Stimulated activated naive CD8-positive, alpha-beta T cell treated with anti-CD3 and anti-CD28 coated beads, Interleukin-15, amount 100 ng/mL, for 72 hours (primary cell): ENCODE data around the gene MCAM.

Experiments used
- ATAC-seq: fragments of 150-1000 bp; cut with Tn5 transposase; 2 replicates; pipeline ENCODE4 v1.10.0; 2021; ENCODE audit warnings: mild to moderate bottlenecking, moderate library complexity
- DNase-seq, 2 donors: peaks; one replicate each; pipeline ENCODE4 v3.0.0; 2021 to 2022
- H3K27ac Mint-ChIP-seq, 2 donors: one replicate each; pipeline ENCODE4 v1.8.0; 2022; ENCODE audit warnings: mild to moderate bottlenecking in 2 of 2, mixed read lengths in 2 of 2, moderate library complexity in 2 of 2
- H3K27me3 Mint-ChIP-seq: one replicate; pipeline ENCODE4 v1.8.0; 2022; ENCODE audit warnings: mixed read lengths
- H3K4me1 Mint-ChIP-seq: one replicate; pipeline ENCODE4 v1.8.0; 2022; ENCODE audit warnings: mild to moderate bottlenecking, mixed read lengths
- H3K4me3 Mint-ChIP-seq, 2 donors: one replicate each; pipeline ENCODE4 v1.8.0; 2022; ENCODE audit warnings: mild to moderate bottlenecking in 2 of 2, mixed read lengths in 2 of 2, moderate library complexity in 1 of 2
- H3K9me3 Mint-ChIP-seq, 2 donors: one replicate each; pipeline ENCODE4 v1.8.0; 2022; ENCODE audit warnings: mixed read lengths in 2 of 2

Gene MCAM

DNA sequence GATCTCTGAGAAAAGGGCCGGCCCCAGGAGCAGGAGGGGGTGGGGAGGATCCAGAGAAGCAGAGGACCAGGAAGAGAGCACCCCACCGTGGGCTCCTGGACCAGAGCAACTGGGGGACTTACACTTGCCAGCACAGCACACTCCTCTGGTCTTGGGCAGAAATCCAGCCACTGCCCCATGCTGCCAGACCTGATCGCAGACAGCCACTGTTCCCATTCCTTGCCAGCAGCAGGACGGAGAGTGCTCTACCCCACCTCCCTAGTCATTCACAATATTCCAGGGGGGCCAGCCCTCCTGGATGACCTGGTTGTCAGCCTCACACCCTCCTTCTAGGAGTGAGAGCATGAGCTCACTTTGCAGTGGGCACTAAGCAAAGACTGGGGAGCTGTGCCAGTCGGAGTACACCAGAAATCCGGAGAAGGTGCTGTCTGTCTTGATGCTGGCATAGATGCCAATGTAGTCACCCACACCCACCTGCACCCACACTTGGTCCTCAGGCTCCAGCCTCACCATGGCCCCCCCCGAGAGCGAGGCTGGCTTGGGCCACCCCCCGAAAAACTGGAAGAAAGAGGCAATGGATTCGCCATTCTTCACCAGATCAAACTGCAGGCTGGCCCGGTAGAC lies 22.1 kb upstream of the MCAM start:
- no peaks in the 10 kb centered on the region for H3K9me3 Mint-ChIP-seq
- H3K27ac Mint-ChIP-seq, result no peak overlapping the region
- ATAC-seq (no peak), DNase-seq (no peak)
- peak overlapping the region; percentile 20 to 66 for H3K4me3 Mint-ChIP-seq
- peaks cover 61% of the 10 kb centered on the region for H3K4me1 Mint-ChIP-seq
- peaks cover 53% of the 10 kb centered on the region for H3K27me3 Mint-ChIP-seq

DNA sequence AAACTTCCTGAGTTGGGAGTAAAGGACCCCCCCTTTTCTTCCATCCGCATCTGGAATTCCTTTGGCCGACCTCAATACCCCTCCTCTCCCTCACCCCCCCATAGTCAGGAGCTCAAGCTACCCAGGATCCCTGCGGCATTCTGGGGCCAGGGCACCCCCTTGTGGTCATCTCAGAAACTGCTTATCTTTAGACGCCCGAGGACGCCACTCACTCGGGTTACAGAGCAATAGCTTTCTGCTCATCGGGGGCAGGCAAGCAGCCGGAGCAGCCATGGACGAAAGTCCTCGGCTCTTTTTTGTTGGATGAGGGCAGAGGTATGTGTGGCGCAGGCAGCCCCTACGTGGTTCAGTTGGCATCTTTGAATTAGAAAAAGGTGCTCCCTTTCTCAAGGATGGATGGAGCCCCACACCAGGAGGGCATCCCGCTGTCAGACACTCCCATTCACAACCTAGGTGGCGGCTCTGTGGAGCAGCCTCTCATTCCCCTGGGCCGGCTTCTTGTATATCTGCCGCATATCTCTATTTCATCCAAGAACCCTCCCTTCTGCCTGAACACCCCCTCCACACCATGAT lies 21.5 kb upstream of the MCAM start:
- Mint-ChIP-seq H3K27ac (no peak overlapping the region), H3K4me3 (peak overlapping the region in 1 of 2 donors; percentile 61), H3K4me1 (peaks cover 66% of the 10 kb centered on the region), H3K9me3 (no peaks in the 10 kb centered on the region), H3K27me3 (peaks cover 47% of the 10 kb centered on the region)
- ATAC-seq (peak; percentile 42), DNase-seq (peak; percentile 72)

DNA sequence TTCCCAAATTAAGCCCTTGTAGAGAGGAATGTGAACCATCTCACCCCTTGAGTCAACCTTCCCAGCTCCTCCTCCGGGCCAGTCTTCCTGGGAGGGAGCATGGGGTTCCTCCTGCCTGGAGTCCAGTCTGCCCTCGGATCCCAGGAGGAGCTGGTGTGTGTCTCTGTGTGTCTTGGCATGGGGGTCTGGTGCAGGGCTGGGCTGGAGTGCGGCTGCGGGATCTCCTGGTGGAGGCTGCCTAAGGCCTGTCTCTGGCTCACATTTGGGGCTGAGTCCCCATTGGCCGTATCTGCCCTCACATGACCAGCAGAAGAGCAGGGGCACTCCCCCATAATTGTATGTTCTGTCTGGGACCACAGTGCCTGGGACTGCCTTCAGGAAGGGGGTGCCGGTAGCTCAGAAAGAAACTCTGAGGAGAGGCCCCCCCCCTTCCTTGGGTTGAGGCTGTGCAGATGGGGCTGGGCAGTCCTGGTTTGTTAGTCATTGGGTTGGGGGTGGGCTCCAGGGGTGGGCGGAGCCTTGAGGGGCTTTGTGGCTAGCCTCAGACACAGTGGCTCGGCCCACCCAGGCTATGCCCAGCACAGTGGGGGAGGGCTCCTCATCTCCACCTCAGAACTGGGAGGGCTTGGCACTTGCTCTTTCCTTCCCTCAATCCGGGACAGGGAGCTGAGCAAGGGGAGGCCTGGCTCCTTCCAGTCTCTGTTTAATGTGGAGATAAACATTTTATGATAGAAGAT lies 20.8 kb upstream of the MCAM start:
- H3K27ac Mint-ChIP-seq, result no peak overlapping the region
- ATAC-seq, result no peak
- H3K4me3 Mint-ChIP-seq, result no peak overlapping the region
- H3K9me3 Mint-ChIP-seq, result no peaks in the 10 kb centered on the region
- peaks cover 73% of the 10 kb centered on the region for H3K4me1 Mint-ChIP-seq
- H3K27me3 Mint-ChIP-seq, result peaks cover 40% of the 10 kb centered on the region
- DNase-seq, result no peak

DNA sequence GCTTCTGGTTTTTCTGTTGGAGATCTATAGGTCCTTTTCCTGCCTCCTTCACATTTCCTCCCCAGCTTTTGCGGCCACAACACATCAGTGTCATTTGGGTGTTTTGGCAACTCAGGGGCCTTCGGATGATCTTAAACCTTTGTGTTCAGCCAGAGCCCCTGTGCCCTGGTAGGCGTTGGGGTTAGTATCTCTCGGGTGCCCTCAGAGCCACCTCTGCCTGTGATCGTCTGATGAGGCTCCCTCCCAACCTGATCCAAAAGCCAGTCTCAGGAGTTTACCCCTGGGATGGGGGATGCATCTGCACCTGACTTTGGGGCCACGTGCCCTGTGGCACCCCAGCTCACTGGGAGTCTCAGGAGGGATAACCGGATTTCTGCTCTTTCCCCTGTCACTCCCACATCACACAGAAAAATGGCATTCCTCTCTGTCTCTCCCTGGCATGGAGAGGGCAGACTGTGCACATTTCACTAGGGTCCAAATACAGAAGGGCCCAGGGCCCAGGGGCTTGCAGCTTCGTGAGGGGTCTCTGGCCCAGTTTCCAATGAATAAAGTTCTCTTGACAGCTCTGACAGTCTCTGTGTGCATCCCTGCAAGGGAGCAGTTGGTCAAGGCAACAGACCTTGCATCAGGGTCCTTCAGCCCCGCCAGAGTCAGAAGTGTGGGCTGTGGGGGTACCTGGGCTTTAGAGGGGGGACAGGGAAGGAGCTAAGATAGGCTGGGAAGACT lies 20.0 kb upstream of the MCAM start:
- Mint-ChIP-seq H3K4me3 (peak overlapping the region in 1 of 2 donors; percentile 57), H3K27ac (peak overlapping the region in 1 of 2 donors; percentile 19), H3K27me3 (peaks cover 32% of the 10 kb centered on the region), H3K9me3 (no peaks in the 10 kb centered on the region), H3K4me1 (peaks cover 76% of the 10 kb centered on the region)
- no peak for ATAC-seq
- no peak for DNase-seq

DNA sequence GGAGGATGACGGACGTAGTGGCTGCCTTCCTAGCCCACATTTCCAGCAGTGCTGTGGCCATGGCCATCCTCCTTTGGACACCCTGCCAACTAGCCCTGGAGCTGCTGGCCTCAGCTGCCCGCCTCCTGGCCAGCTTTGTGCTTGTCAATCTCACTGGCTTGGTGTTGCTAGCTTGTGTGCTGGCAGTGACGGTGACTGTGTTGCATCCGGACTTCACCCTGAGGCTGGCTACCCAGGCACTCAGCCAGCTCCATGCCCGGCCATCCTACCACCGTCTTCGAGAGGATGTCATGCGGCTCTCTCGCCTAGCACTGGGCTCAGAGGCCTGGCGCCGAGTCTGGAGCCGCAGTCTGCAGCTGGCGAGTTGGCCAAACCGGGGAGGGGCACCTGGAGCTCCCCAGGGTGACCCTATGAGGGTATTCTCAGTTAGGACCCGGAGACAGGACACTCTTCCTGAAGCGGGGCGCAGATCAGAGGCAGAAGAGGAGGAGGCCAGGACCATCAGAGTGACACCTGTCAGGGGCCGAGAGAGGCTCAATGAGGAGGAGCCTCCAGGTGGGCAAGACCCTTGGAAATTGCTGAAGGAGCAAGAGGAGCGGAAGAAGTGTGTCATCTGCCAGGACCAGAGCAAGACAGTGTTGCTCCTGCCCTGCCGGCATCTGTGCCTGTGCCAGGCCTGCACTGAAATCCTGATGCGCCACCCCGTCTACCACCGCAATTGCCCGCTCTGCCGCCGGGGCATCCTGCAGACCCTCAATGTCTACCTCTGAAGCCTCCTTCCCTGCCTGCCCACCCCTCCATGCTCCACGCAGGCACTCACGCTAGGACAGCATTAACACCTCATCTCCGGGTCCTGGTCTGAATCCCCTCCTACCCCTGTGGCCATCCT lies 19.0 kb upstream of the MCAM start:
- ATAC-seq (no peak), DNase-seq (no peak)
- H3K27me3 Mint-ChIP-seq, result peaks cover 21% of the 10 kb centered on the region
- H3K4me1 Mint-ChIP-seq, result peaks cover 66% of the 10 kb centered on the region
- H3K9me3 Mint-ChIP-seq, result no peaks in the 10 kb centered on the region
- peak overlapping the region; percentile 95 to 99 for H3K4me3 Mint-ChIP-seq
- H3K27ac Mint-ChIP-seq, result peak overlapping the region in 1 of 2 donors; percentile 99

DNA sequence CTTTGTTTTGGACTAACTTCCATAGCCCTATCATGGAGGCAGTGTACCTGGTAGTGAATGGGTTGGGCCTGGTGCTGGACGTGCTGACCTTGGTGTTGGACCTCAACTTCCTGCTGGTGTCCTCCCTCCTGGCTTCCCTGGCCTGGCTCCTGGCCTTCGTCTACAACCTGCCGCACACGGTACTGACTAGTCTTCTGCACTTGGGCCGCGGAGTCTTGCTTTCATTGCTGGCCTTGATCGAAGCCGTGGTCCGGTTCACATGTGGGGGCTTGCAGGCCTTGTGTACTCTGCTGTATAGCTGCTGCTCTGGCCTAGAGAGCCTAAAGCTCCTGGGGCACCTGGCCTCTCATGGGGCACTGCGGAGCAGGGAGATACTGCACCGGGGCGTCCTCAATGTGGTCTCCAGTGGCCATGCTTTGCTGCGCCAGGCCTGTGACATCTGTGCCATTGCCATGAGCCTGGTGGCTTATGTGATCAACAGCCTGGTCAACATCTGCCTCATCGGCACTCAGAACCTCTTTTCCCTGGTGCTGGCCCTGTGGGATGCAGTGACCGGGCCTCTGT lies 18.2 kb upstream of the MCAM start:
- ATAC-seq, result no peak
- DNase-seq, result no peak
- H3K27me3 Mint-ChIP-seq, result peaks cover 16% of the 10 kb centered on the region
- H3K4me3 Mint-ChIP-seq, result peak overlapping the region; percentile 95 to 99
- peak overlapping the region; percentile 98 to 99 for H3K27ac Mint-ChIP-seq
- H3K4me1 Mint-ChIP-seq, result peaks cover 62% of the 10 kb centered on the region
- no peaks in the 10 kb centered on the region for H3K9me3 Mint-ChIP-seq

DNA sequence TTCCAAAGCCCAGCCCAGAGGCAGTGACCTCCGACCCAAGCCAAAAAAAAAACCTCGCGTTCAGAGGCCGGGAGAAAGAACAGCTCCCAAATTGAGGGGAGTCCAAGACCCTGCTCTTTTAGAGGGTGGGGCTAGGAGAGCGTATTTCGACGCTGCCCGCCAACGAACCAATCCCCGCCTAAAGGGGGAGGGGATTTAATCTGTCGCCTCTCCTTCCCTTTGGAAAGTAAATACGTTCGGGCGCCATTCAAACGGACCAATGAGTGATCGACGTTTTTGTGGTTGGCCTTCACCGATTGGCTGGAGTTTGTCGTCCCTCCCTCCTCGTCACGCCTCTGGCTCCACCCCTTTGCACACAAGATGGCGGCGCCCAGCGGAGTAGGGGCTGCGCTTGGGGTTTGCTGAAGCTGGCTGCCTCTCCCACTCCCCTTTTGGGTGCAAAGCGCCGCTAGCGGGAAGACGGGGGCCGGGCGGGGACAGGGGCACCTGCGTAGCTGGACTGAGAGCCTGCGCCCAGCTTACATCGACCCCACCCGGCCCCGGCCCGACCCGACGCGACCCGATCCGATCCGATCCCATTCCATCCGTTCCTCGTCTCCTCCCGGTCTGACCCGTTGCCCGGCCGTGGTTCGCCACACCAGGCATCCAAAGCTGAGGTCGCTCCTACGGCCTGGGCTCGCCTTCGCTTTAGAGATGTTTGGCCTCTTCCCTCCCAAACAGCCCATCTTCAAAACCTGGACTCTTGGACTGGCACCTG lies 17.4 kb upstream of the MCAM start, which contains the start of gene RNF26:
Gene RNF26, plus strand, starts transcription at position 354 of the 757 bp plus-strand sequence. CDS start 596 bp downstream, outside the sequence.
- ATAC-seq, result peak; percentile 92
- H3K4me3 Mint-ChIP-seq, result peak within 1 kb of the TSS; percentile 95 to 99
- no peaks in the 10 kb centered on the region for H3K9me3 Mint-ChIP-seq
- H3K4me1 Mint-ChIP-seq, result peaks cover 61% of the 10 kb centered on the region
- peak; percentile 90 to 94 for DNase-seq
- peak within 1 kb of the TSS; percentile 98 to 99 for H3K27ac Mint-ChIP-seq
- peaks cover 12% of the 10 kb centered on the region for H3K27me3 Mint-ChIP-seq

DNA sequence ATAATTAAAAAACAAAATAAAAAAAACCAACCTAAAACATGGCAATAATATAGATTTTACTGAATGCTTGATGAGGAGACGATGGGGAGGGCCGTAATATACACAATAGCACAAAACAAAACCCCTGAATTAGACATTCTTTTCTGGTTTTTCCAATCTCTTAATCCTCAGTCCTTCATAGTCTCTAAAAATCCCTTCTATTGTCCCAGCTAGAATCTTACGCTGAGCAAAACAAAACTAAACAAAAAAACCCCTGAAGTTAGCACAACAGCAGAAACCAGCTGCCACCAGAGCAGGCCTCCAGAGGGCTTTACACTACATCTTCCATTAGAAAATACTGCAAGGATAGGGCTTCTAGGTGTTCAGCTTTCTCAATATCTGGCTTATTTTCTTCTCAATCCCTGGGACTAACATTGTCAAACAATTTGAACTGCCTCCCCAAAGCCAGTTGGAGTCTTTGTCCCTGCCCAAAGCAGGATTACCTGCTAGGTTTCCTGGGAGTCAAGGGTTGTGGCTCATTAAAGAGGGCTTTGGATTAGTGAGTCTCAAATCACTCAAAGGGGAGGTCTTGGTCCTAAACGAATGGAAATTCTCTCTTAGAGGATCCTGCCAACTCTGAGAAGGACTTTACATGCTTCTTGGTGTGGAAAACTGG lies 15.3 kb upstream of the MCAM start:
- no peak overlapping the region for H3K4me3 Mint-ChIP-seq

DNA sequence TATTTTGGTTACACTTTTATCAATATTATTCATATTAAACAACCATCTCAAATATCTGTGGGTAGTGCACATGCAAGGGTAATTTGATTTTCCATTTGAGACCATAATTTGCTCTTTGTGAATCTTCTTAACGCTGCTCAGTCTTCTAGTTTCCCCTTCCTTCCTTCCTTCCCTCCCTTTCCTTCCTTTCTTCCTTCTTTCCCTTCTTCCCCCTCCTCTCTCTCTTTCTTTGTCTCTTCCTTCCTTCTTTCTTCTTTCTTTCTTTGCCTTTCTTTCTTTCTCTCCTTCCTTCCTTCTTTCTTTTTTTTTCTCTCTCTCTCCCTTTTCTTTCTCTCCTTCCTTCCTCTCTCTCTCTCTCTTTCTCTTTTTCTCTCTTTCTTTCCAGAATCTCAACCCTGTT lies 13.3 kb upstream of the MCAM start:
- ATAC-seq, result no peak
- Mint-ChIP-seq H3K4me1 (peaks cover 19% of the 10 kb centered on the region), H3K9me3 (no peaks in the 10 kb centered on the region), H3K27ac (no peak overlapping the region), H3K4me3 (no peak overlapping the region), H3K27me3 (no peaks in the 10 kb centered on the region)
- DNase-seq, result no peak

More for the DNA sequence above, 15.3 kb upstream of the MCAM start:
- ATAC-seq, result no peak
- H3K27ac Mint-ChIP-seq, result peak overlapping the region in 1 of 2 donors; percentile 21
- no peak for DNase-seq
- H3K4me1 Mint-ChIP-seq, result peaks cover 39% of the 10 kb centered on the region
- H3K27me3 Mint-ChIP-seq, result no peaks in the 10 kb centered on the region
- no peaks in the 10 kb centered on the region for H3K9me3 Mint-ChIP-seq

DNA sequence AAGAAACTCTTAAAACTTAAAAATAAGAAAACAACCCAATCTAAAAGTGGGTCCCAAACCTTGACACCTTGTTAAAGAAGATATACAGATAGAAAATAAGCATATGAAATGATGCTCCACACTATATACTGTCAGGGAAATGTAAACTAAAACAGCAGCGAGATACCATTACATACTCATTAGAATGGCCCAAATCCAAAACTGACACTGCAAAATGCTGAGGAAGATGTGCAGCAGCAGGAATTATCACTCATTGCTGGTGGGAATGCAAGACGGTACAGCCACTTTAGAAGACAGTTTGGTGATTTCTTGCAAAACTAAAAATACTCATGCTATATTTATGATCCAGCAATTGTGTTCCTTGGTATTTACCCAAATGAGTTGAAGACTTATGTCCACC lies 12.4 kb upstream of the MCAM start:
- no peaks in the 10 kb centered on the region for H3K27me3 Mint-ChIP-seq
- no peak overlapping the region for H3K4me3 Mint-ChIP-seq
- no peaks in the 10 kb centered on the region for H3K9me3 Mint-ChIP-seq
- DNase-seq (no peak), ATAC-seq (no peak)
- H3K4me1 Mint-ChIP-seq, result peaks cover 15% of the 10 kb centered on the region
- H3K27ac Mint-ChIP-seq, result no peak overlapping the region

DNA sequence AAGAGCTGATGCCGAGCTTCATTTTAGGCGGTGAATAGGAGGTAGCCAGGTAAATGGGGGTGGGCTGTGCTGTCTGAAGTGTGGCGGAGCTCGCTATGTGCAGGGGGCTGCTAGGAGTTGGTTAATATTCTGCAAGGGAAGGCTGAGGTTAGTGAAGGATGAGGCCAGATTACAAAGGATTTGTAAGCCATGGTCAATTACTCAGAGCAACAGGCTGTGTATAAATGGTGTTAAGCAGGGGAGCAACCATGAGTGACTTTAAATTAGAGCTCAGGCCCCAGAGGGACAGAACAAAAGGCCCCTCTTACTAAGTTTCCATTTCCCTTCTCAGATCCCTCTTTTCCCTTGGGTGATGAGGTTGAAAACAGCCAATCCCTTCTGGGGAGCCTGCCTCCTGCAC lies 7.3 kb upstream of the MCAM start:
- DNase-seq, result no peak
- H3K9me3 Mint-ChIP-seq, result no peaks in the 10 kb centered on the region
- peaks cover 37% of the 10 kb centered on the region for H3K4me1 Mint-ChIP-seq
- no peak overlapping the region for H3K4me3 Mint-ChIP-seq
- peaks cover 11% of the 10 kb centered on the region for H3K27me3 Mint-ChIP-seq
- ATAC-seq, result no peak
- H3K27ac Mint-ChIP-seq, result no peak overlapping the region

DNA sequence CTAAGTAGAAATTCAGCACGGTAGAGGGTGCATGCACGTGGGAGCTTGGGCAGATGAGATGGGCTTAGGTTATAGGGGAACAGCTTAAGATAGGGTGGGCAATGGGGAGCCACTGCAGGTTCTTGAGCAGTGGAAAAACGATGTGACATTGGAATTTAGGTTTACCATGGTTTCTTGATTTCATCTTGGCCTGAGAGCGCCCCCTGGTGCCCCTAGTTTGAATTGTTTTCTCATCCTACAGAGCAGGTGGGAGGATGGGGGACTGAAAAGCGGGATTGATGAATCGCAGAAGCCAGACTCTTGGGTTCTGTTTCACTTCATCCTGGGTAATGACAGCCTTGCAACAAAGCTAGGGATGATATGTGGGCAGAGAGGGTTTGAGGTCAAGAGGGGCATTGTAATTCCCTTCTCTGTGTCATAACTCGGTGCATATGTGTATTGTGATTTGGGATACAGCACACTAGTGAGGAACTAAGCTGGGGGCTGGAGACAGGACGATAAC lies 6.7 kb upstream of the MCAM start:
- DNase-seq (peak; percentile 75 to 79), ATAC-seq (no peak)
- peaks cover 18% of the 10 kb centered on the region for H3K27me3 Mint-ChIP-seq
- H3K27ac Mint-ChIP-seq, result no peak overlapping the region
- no peak overlapping the region for H3K4me3 Mint-ChIP-seq
- H3K9me3 Mint-ChIP-seq, result no peaks in the 10 kb centered on the region
- peaks cover 43% of the 10 kb centered on the region for H3K4me1 Mint-ChIP-seq

DNA sequence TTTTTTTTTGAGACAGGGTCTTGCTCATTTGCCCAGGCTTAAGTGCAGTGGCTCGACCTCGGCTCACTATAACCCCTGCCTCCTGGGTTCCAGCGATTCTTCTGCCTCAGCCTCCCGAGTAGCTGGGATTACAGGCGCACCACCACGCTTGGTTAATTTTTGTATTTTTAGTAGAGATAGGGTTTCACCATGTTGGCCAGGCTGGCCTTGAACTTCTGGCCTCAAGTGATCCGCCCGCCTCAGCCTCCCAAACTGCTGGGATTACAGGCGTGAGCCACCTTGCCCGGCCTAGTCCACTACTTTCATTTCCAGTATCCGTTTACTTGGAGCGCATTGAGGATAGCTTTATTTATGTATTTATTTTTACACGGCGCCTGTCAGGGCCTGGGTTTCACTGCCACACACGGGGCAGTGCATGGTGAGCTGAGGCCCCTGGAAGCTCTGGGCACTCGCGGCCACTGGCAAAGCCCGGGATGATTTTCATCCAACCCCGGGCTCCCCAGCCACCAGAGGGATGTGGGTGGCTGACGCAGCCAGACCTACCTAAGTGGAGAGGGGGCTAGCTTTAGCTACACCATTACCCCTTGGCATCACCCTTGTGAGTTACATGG lies 6.1 kb upstream of the MCAM start:
- Mint-ChIP-seq H3K27me3 (peaks cover 23% of the 10 kb centered on the region), H3K27ac (no peak overlapping the region), H3K4me1 (peaks cover 46% of the 10 kb centered on the region), H3K9me3 (no peaks in the 10 kb centered on the region), H3K4me3 (no peak overlapping the region)
- no peak for ATAC-seq
- peak in 1 of 2 donors; percentile 6 for DNase-seq
